IMR-90 (cell line): Measurements from ENCODE around the gene ANKRD53. TPM values are rescaled to one million over a fixed set of nuclear protein-coding genes. Genes with fewer than 3 reads are reported as not detected.

ENCODE experiments used
- ATAC-seq: fragments of 200-7000 bp; cut with Tn5 transposase; 2 replicates; pipeline ENCODE4 v1.9.1; 2020; ENCODE audit warnings: low read depth, mild to moderate bottlenecking, moderate library complexity
- BruUV-seq: library from RNA; stranded (reverse); fragments of 400-500 nt; replicated peaks from 2 replicates; lab custom pipeline; 2021; lab: Mats Ljungman, UMichigan
- CTCF ChIA-PET: fragments of 300-600 bp; formaldehyde crosslinking; extraction: SDS; loops from one replicate; lab custom pipeline; 2021; ENCODE audit warnings: antibody characterized with exemption; lab: Yijun Ruan, JAX
- POLR2A ChIA-PET: fragments of 300-600 bp; sonication (Branson Sonifier 250); formaldehyde crosslinking; loops from one replicate; lab custom pipeline; 2022; ENCODE audit warnings: antibody characterized with exemption; ENCODE audit not compliant: unreplicated experiment; lab: Charles Lee
- DNase-seq: peaks from one replicate; pipeline ENCODE4 v3.0.0; 2013
- H2AFZ ChIP-seq: replicated peaks from 2 replicates; pipeline ENCODE3; 2013; ENCODE audit warnings: low read length, mild to moderate bottlenecking; ENCODE audit not compliant: poor library complexity
- H2AK5ac ChIP-seq: 2 replicates; pipeline ENCODE4 v1.6.1; 2013; ENCODE audit warnings: low read depth, low read length, inconsistent platforms
- H2AK9ac ChIP-seq: replicated peaks from 2 replicates; pipeline ENCODE3; 2013; ENCODE audit warnings: mild to moderate bottlenecking, low read depth, low read length, moderate library complexity; ENCODE audit not compliant: poor library complexity
- H2BK120ac ChIP-seq: 2 replicates; pipeline ENCODE4 v1.6.1; 2013; ENCODE audit warnings: low read depth, low read length, inconsistent platforms
- H2BK15ac ChIP-seq: 3 replicates; pipeline ENCODE4 v1.6.1; 2013; ENCODE audit warnings: low read depth, low read length, inconsistent platforms
- H2BK20ac ChIP-seq: 2 replicates; pipeline ENCODE4 v1.6.1; 2013; ENCODE audit warnings: low read depth, mild to moderate bottlenecking, inconsistent platforms, low read length, moderate library complexity
- H2BK5ac ChIP-seq: 2 replicates; pipeline ENCODE4 v1.6.1; 2013; ENCODE audit warnings: mild to moderate bottlenecking, low read depth, low read length, inconsistent platforms; ENCODE audit not compliant: poor library complexity, severe bottlenecking
- H3K14ac ChIP-seq: replicated peaks from 2 replicates; pipeline ENCODE4 v1.6.1; 2013; ENCODE audit warnings: low read depth, low read length, inconsistent platforms
- H3K18ac ChIP-seq: 2 replicates; pipeline ENCODE4 v1.6.1; 2013; ENCODE audit warnings: low read depth, low read length, control low read depth
- H3K23ac ChIP-seq: 2 replicates; pipeline ENCODE4 v1.6.1; 2013; ENCODE audit warnings: low read depth, low read length, inconsistent platforms
- H3K27ac ChIP-seq: 2 replicates; pipeline ENCODE4 v1.5.1; 2013; ENCODE audit warnings: mild to moderate bottlenecking, control low read depth, low read length; ENCODE audit not compliant: insufficient read depth
- H3K27me3 ChIP-seq: 2 replicates; pipeline ENCODE4 v1.6.1; 2013; ENCODE audit warnings: low read length; ENCODE audit not compliant: control insufficient read depth, insufficient read depth
- H3K36me3 ChIP-seq: 2 replicates; pipeline ENCODE4 v1.6.1; 2013; ENCODE audit warnings: low read length, mixed read lengths; ENCODE audit not compliant: control insufficient read depth, insufficient read depth
- H3K4ac ChIP-seq: 2 replicates; pipeline ENCODE4 v1.6.1; 2013; ENCODE audit warnings: low read depth, low read length, inconsistent platforms
- H3K4me1 ChIP-seq: 2 replicates; pipeline ENCODE4 v1.6.1; 2013; ENCODE audit warnings: low read length, mixed read lengths; ENCODE audit not compliant: control insufficient read depth, insufficient read depth
- H3K4me2 ChIP-seq: 2 replicates; pipeline ENCODE4 v1.6.1; 2013; ENCODE audit warnings: low read depth, mild to moderate bottlenecking, control low read depth, low read length, moderate library complexity
- H3K4me3 ChIP-seq: 2 replicates; pipeline ENCODE4 v1.5.1; 2013; ENCODE audit warnings: low read depth, mild to moderate bottlenecking, control low read depth, low read length, moderate library complexity; ENCODE audit not compliant: insufficient read depth
- H3K56ac ChIP-seq: 2 replicates; pipeline ENCODE4 v1.6.1; 2013; ENCODE audit warnings: low read length, inconsistent platforms; ENCODE audit not compliant: insufficient read depth; ENCODE audit errors: extremely low read depth
- H3K79me1 ChIP-seq, 2 experiments: 2 replicates each; pipeline ENCODE4 v1.6.1; 2013; ENCODE audit warnings: low read length in 2 of 2, inconsistent platforms in 1 of 2, low read depth in 1 of 2
- H3K9ac ChIP-seq: 2 replicates; pipeline ENCODE4 v1.6.1; 2013; ENCODE audit warnings: low read depth, low read length, control low read depth
- H3K9me1 ChIP-seq: 2 replicates; pipeline ENCODE4 v1.6.1; 2013; ENCODE audit warnings: low read length, inconsistent platforms; ENCODE audit not compliant: insufficient read depth
- H3K9me3 ChIP-seq: 2 replicates; pipeline ENCODE4 v1.6.1; 2013; ENCODE audit warnings: low read length; ENCODE audit not compliant: control insufficient read depth, insufficient read depth
- H4K20me1 ChIP-seq: 2 replicates; pipeline ENCODE4 v1.6.1; 2013; ENCODE audit warnings: low read length, inconsistent platforms; ENCODE audit not compliant: insufficient read depth
- H4K5ac ChIP-seq: 2 replicates; pipeline ENCODE4 v1.6.1; 2013; ENCODE audit warnings: mild to moderate bottlenecking, low read depth, low read length, control low read depth
- H4K8ac ChIP-seq, 2 experiments: 2 replicates each; pipeline ENCODE4 v1.6.1; 2013; ENCODE audit warnings: low read depth in 2 of 2, low read length in 2 of 2, control low read depth in 1 of 2, inconsistent platforms in 1 of 2
- H4K91ac ChIP-seq: 2 replicates; pipeline ENCODE4 v1.6.1; 2013; ENCODE audit warnings: low read depth, low read length, inconsistent platforms; ENCODE audit not compliant: insufficient read depth
- FOS ChIP-seq: fragments of 150-350 bp; IDR thresholded peaks from 2 replicates; pipeline ENCODE4 v1.6.1; 2016; ENCODE audit warnings: low read depth, low read length
- MXI1 ChIP-seq: IDR thresholded peaks from 2 replicates; pipeline ENCODE4 v1.6.1; 2012; ENCODE audit warnings: low read depth, mild to moderate bottlenecking, low read length, moderate library complexity, borderline replicate concordance
- RAD21 ChIP-seq: IDR thresholded peaks from 2 replicates; pipeline ENCODE4 v1.6.1; 2012; ENCODE audit warnings: low read length, improper control_type of control experiment
- WGBS, 2 experiments: methylation state at CpG; one replicate each; pipeline versions ENCODE4 v1.1.5 to v1.1.7; 2013; ENCODE audit warnings: missing lambda C conversion rate in 2 of 2; ENCODE audit not compliant: insufficient read length in 1 of 2; ENCODE audit errors: extremely low coverage in 2 of 2; 5-methylcytosine and 5-hydroxymethylcytosine counted together
- dilution Hi-C: fragments of 300-500 bp; cut with HindIII; formaldehyde crosslinking; loops from one replicate; pipeline ENCODE4 v1.14.3; 2018; ENCODE audit warnings: low sequenced_read_pairs; ENCODE audit not compliant: unreplicated experiment
- in situ Hi-C: fragments of 300-500 bp; cut with MboI; formaldehyde crosslinking; loops from 3 replicates; pipeline ENCODE4 v1.14.3; 2019; ENCODE audit warnings: low sequenced_read_pairs, inconsistent platforms, mixed read lengths
- intact Hi-C: fragments of 100-400 bp; cut with micrococcal nuclease; formaldehyde crosslinking; loops from 2 replicates; pipeline ENCODE4 v1.10.0; 2022
- polyA plus RNA-seq, 3 experiments: library from polyadenylated mRNA; depleted of rRNA; stranded (reverse); fragments of >200 nt; gene quantifications; 2 replicates each; pipeline ENCODE4 v1.2.3, GENCODE V29; 2012; ENCODE audit warnings: low replicate concordance in 1 of 3
- total RNA-seq: library from RNA; depleted of rRNA; stranded (reverse); fragments of >200 nt; gene quantifications from 2 replicates; pipeline ENCODE4 v1.2.3, GENCODE V29; 2012

The ANKRD53 gene
- total and polyA plus RNA-seq, 2 of the 4 experiments (the other 2 are of a cell fraction), result 0.54 to 1.0 TPM

DNA sequence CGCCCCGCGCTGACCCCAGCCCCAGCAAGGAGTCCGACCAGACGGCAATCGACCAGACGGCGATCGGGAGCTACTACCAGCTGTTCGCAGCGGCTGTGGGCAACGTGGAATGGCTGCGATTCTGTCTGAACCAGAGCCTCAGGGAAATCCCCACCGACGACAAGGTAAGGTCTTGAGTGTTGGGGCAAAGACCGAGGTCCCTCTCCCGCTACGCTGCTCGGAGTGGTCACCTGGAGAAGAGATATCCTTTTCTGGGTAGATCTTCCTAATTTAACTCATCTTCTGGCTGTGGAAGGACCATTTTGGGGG lies 704 bp downstream of the ANKRD53 start:
- no peak overlapping the region; the same call in 1 of the 2 replicates for H3K4me2 ChIP-seq
- in situ Hi-C loops, result no loop called here
- H3K9ac ChIP-seq, result no peak overlapping the region
- no peaks in the 10 kb centered on the region for H3K79me1 ChIP-seq
- no peak overlapping the region for H4K91ac ChIP-seq
- peak overlapping the region; percentile 97 for H2AFZ ChIP-seq
- intact Hi-C loops, result loop anchor here (5.0 kb wide), 1 partner anchor 88 kb away; the partner anchor contains the start of gene NAGK
- WGBS, 2 experiments, result 41% methylated on average over 16 of the region's 19 CpGs; no CpG with 5 or more reads in 1 of the 2 experiments
- H4K8ac ChIP-seq, result peak overlapping the region in 1 of 2 experiments; percentile 55; a peak in 2 of 4 replicates
- no peak overlapping the region for H2BK15ac ChIP-seq
- POLR2A ChIA-PET, result no interaction called here
- H4K20me1 ChIP-seq, result no peaks in the 10 kb centered on the region
- CTCF ChIA-PET, result no interaction called here
- H3K9me3 ChIP-seq, result no peaks in the 10 kb centered on the region
- H3K56ac ChIP-seq, result no peak overlapping the region
- BruUV-seq, result no TSS peak
- H2AK9ac ChIP-seq, result no peak overlapping the region
- H3K14ac ChIP-seq, result no peak overlapping the region
- peaks cover 5% of the 10 kb centered on the region; the same call in 1 of the 2 replicates for H3K4me1 ChIP-seq
- no peak for TF ChIP-seq MXI1
- TF ChIP-seq FOS, result no peak
- no peak for TF ChIP-seq RAD21
- H3K27ac ChIP-seq, result no peak overlapping the region
- dilution Hi-C loops, result no loop called here
- no peak overlapping the region for H4K5ac ChIP-seq
- no peaks in the 10 kb centered on the region; the same call in 1 of the 2 replicates for H3K36me3 ChIP-seq
- no peak overlapping the region for H3K23ac ChIP-seq
- no peak overlapping the region for H3K18ac ChIP-seq
- H3K27me3 ChIP-seq, result no peaks in the 10 kb centered on the region
- H3K4ac ChIP-seq, result peak overlapping the region; percentile 82
- H2BK5ac ChIP-seq, result no peak overlapping the region
- peak overlapping the region; percentile 20; the same call in 1 of the 2 replicates for H2AK5ac ChIP-seq
- DNase-seq (no peak), ATAC-seq (no peak)
- peaks cover 12% of the 10 kb centered on the region for H3K9me1 ChIP-seq
- H2BK120ac ChIP-seq, result no peak overlapping the region; the same call in 1 of the 2 replicates
- H2BK20ac ChIP-seq, result no peak overlapping the region
- no peak overlapping the region; the same call in 1 of the 2 replicates for H3K4me3 ChIP-seq
